Keratinocyte (primary cell): ENCODE results near the gene DEFB123. TPM values are rescaled to one million over a fixed set of nuclear protein-coding genes. Genes with fewer than 3 reads are reported as not detected.

Source experiments
- DNase-seq: peaks from one replicate; pipeline ENCODE4 v3.0.0-alpha.2; 2011; ENCODE audit warnings: low read depth, missing footprints, low spot score
- FAIRE-seq: peaks from 2 replicates; lab custom pipeline; 2011; peaks lifted over from hg19 to GRCh38; lab: Jason Lieb, UNC
- H2AFZ ChIP-seq: 2 replicates; pipeline ENCODE4 v1.6.0; 2012; ENCODE audit warnings: low read length, control low read depth, inconsistent platforms; ENCODE audit not compliant: control insufficient read depth
- H3K27ac ChIP-seq: 2 replicates; pipeline ENCODE4 v1.5.1; 2011; ENCODE audit warnings: low read length; ENCODE audit not compliant: control insufficient read depth, insufficient read depth
- H3K27me3 ChIP-seq: 3 replicates; pipeline ENCODE4 v1.6.0; 2011; ENCODE audit warnings: low read length; ENCODE audit not compliant: control insufficient read depth, insufficient read depth; ENCODE audit errors: extremely low read depth
- H3K36me3 ChIP-seq, 2 experiments: 2 replicates in 1 of 2; 3 replicates in 1 of 2; pipeline ENCODE4 v1.5.1; 2011; ENCODE audit warnings: low read length in 2 of 2, mild to moderate bottlenecking in 1 of 2; ENCODE audit not compliant: control insufficient read depth in 2 of 2, insufficient read depth in 2 of 2; ENCODE audit errors: extremely low read depth in 1 of 2
- H3K4me1 ChIP-seq: 3 replicates; pipeline ENCODE4 v1.5.1; 2011; ENCODE audit warnings: low read length; ENCODE audit not compliant: control insufficient read depth, insufficient read depth; ENCODE audit errors: extremely low read depth
- H3K4me2 ChIP-seq: 3 replicates; pipeline ENCODE4 v1.6.0; 2011; ENCODE audit warnings: low read depth, low read length; ENCODE audit not compliant: control insufficient read depth, insufficient read depth; ENCODE audit errors: extremely low read depth
- H3K4me3 ChIP-seq, 3 experiments: fragments of 200-600 bp in 1 of 3; sonication (generic) in 1 of 3; 2 replicates in 2 of 3; 3 replicates in 1 of 3; pipeline ENCODE4 v1.5.1; 2011 to 2016; ENCODE audit warnings: low read length in 3 of 3, mild to moderate bottlenecking in 3 of 3, control low read depth in 2 of 3, inconsistent platforms in 1 of 3, low read depth in 1 of 3, mixed read lengths in 1 of 3, mixed run types in 1 of 3, moderate library complexity in 1 of 3; ENCODE audit not compliant: control insufficient read depth in 2 of 3, insufficient read depth in 2 of 3; ENCODE audit errors: extremely low read depth in 1 of 3
- H3K79me2 ChIP-seq: 2 replicates; pipeline ENCODE4 v1.6.0; 2012; ENCODE audit warnings: low read length; ENCODE audit not compliant: control insufficient read depth, insufficient read depth
- H3K9ac ChIP-seq: 3 replicates; pipeline ENCODE4 v1.6.0; 2011; ENCODE audit warnings: low read length; ENCODE audit not compliant: control insufficient read depth, insufficient read depth; ENCODE audit errors: extremely low read depth
- H3K9me1 ChIP-seq: 3 replicates; pipeline ENCODE4 v1.6.0; 2011; ENCODE audit warnings: low read length; ENCODE audit not compliant: control insufficient read depth, insufficient read depth; ENCODE audit errors: extremely low read depth
- H3K9me3 ChIP-seq: 2 replicates; pipeline ENCODE4 v1.5.1; 2012; ENCODE audit warnings: low read depth, low read length; ENCODE audit not compliant: control insufficient read depth
- H4K20me1 ChIP-seq: 3 replicates; pipeline ENCODE4 v1.6.0; 2011; ENCODE audit warnings: low read length; ENCODE audit not compliant: control insufficient read depth, insufficient read depth; ENCODE audit errors: extremely low read depth
- CTCF ChIP-seq, 3 experiments: IDR thresholded peaks in 1 of 3; conservative IDR thresholded peaks in 1 of 3; optimal IDR thresholded peaks in 1 of 3; 2 replicates in 2 of 3; 3 replicates in 1 of 3; pipeline versions ENCODE3 to v1.5.1; 2011; ENCODE audit warnings: low read length in 3 of 3, mild to moderate bottlenecking in 3 of 3, moderate library complexity in 2 of 3, control low read depth in 1 of 3, inconsistent platforms in 1 of 3; ENCODE audit not compliant: insufficient read depth in 2 of 3; ENCODE audit errors: extremely low read depth in 1 of 3
- EZH2 ChIP-seq: IDR thresholded peaks from one replicate; pipeline ENCODE4 v1.6.1; 2012; ENCODE audit warnings: inconsistent platforms, mild to moderate bottlenecking, low read length, moderate library complexity
- dilution Hi-C: fragments of 300-500 bp; cut with MboI; formaldehyde crosslinking; loops from one replicate; pipeline ENCODE4 v1.7.0; 2020; ENCODE audit warnings: low sequenced_read_pairs; ENCODE audit not compliant: extremely low pct_ligation_motif_present
- polyA plus RNA-seq, 5 experiments: library from polyadenylated mRNA; depleted of rRNA in 3 of 5; stranded (reverse) in 3 of 5; stranded (forward) in 1 of 5; unstranded in 1 of 5; fragments of >200 nt; gene quantifications; 1 replicate in 1 of 5; 2 replicates in 3 of 5; 3 replicates in 1 of 5; pipeline versions ENCODE4 v1.2.1 to v1.2.3, GENCODE V29; 2011 to 2012; ENCODE audit warnings: missing spikeins in 2 of 5, low read depth in 1 of 5, low replicate concordance in 1 of 5

Gene DEFB123
- polyA plus RNA-seq, 1 donor (not counting 4 experiments of a cell fraction or from before 2014, with no cell fraction given): not detected

GRCh38 chr20:31474097-31474436 is 33.6 kb downstream of the DEFB123 start:
- no peak overlapping the region for H3K27ac ChIP-seq
- H2AFZ ChIP-seq: no peak overlapping the region
- H3K79me2 ChIP-seq: no peaks in the 10 kb centered on the region
- H3K9ac ChIP-seq: no peak overlapping the region
- H4K20me1 ChIP-seq: no peaks in the 10 kb centered on the region
- no peak for TF ChIP-seq CTCF (optimal IDR thresholded peaks at IDR 0.05 in 1 of 3, IDR thresholded peaks at IDR 0.05 in 1 of 3, conservative IDR thresholded peaks at IDR 0.05 in 1 of 3; ENCODE audit: extremely low read depth in 1 of 3, insufficient read depth in 2 of 3, low read length in 3 of 3)
- no peak for TF ChIP-seq EZH2
- dilution Hi-C loops: no loop called here
- no peaks in the 10 kb centered on the region for H3K36me3 ChIP-seq
- H3K9me3 ChIP-seq: no peaks in the 10 kb centered on the region
- FAIRE-seq (no peak), DNase-seq (no peak)
- H3K9me1 ChIP-seq: no peaks in the 10 kb centered on the region
- H3K4me3 ChIP-seq: no peak overlapping the region
- no peak overlapping the region for H3K4me2 ChIP-seq
- no peaks in the 10 kb centered on the region for H3K4me1 ChIP-seq
- H3K27me3 ChIP-seq: peaks cover 19% of the 10 kb centered on the region

GRCh38 chr20:31474758-31475427 is 34.5 kb downstream of the DEFB123 start, which contains the start of the genes DEFB124 and REM1:
DEFB124 (minus strand) TSS chr20:31475127; CDS start chr20:31473013, 2,114 bp downstream.
REM1 (plus strand) TSS chr20:31475288; CDS start chr20:31476446, 1,158 bp downstream.
- no peak for DNase-seq
- Histone ChIP-seq H3K36me3 (no peaks in the 10 kb centered on the region), H4K20me1 (no peaks in the 10 kb centered on the region), H3K4me1 (no peaks in the 10 kb centered on the region), H3K9me3 (no peaks in the 10 kb centered on the region), H3K4me3 (no peak within 1 kb of the TSS), H3K9me1 (no peaks in the 10 kb centered on the region), H3K27me3 (peaks cover 19% of the 10 kb centered on the region), H2AFZ (no peak within 1 kb of the TSS), H3K27ac (no peak within 1 kb of the TSS), H3K9ac (no peak within 1 kb of the TSS), H3K79me2 (no peaks in the 10 kb centered on the region), H3K4me2 (no peak within 1 kb of the TSS)
- dilution Hi-C loops: no loop called here
- TF ChIP-seq EZH2 (no peak), CTCF (optimal IDR thresholded peaks at IDR 0.05 in 1 of 3, IDR thresholded peaks at IDR 0.05 in 1 of 3, conservative IDR thresholded peaks at IDR 0.05 in 1 of 3; ENCODE audit: extremely low read depth in 1 of 3, insufficient read depth in 2 of 3, low read length in 3 of 3) (no peak)
- no peak for FAIRE-seq
